ENCODE measurements around the gene SLAMF8. TPM values are rescaled to one million over a fixed set of nuclear protein-coding genes. Genes with fewer than 3 reads are reported as not detected.

The SLAMF8 gene
- polyA plus RNA-seq, 1 donor from 2014 or later, result not detected

DNA sequence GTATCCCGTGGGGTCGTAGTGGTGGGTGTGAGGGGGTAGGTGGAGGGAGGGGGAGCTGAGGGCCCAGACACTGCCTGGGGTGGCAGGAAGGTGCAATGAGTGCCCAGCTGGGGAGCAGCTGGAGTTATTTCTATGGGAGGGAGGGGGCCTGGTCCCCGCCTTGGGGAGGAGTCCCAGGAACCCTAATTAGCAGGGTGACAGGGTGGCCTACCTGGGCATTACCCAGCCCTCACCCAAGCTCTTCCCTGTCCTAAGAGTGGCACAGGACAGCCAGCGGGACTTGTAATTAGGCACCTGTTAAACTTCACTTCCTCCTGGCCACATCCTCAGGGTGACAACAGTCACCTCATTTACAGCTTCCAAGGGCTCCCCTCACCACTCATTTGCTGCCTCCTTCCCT lies 35.9 kb downstream of the SLAMF8 start, which contains the start of gene VSIG8:
Gene VSIG8, minus strand, starts transcription at position 101 of the 400 bp plus-strand sequence. CDS start 136 bp downstream, outside the sequence.
- Histone ChIP-seq H3K79me2 (replicated peaks; ENCODE audit: insufficient read depth, low read length) (no peaks in the 10 kb centered on the region), H3K9me2 (ENCODE audit: insufficient read depth, low read length) (no peaks in the 10 kb centered on the region), H3K9ac (ENCODE audit: low read length) (no peak within 1 kb of the TSS), H2AFZ (ENCODE audit: low read depth, low read length) (no peak within 1 kb of the TSS), H3K27ac (ENCODE audit: low read length) (no peak within 1 kb of the TSS), H4K20me1 (ENCODE audit: insufficient read depth) (no peaks in the 10 kb centered on the region), H3K4me2 (ENCODE audit: low read length) (no peak within 1 kb of the TSS), H3K27me3 (ENCODE audit: insufficient read depth, low read depth, low read length) (peaks cover 8% of the 10 kb centered on the region), H3K36me3 (ENCODE audit: insufficient read depth, low read length) (no peaks in the 10 kb centered on the region), H3K4me3 (ENCODE audit: low read length) (no peak within 1 kb of the TSS), H3F3A (ENCODE audit: insufficient read depth, low read length, poor library complexity, severe bottlenecking) (no peaks in the 10 kb centered on the region), H3K9me3 (ENCODE audit: low read length) (no peaks in the 10 kb centered on the region)
- TF ChIP-seq SMC3 (conservative IDR thresholded peaks at IDR 0.05; ENCODE audit: poor library complexity) (no peak), POLR2AphosphoS5 (IDR thresholded peaks at IDR 0.05) (no peak), EP300 (conservative IDR thresholded peaks at IDR 0.05; ENCODE audit: poor library complexity, severe bottlenecking) (no peak), MXI1 (conservative IDR thresholded peaks at IDR 0.05; ENCODE audit: poor library complexity, severe bottlenecking) (no peak), EZH2 (IDR thresholded peaks at IDR 0.05; ENCODE audit: borderline replicate concordance, insufficient read depth, low read length, poor library complexity, severe bottlenecking) (no peak), TAF1 (IDR thresholded peaks at IDR 0.05; ENCODE audit: low read depth) (no peak), CTCF (IDR thresholded peaks at IDR 0.05; ENCODE audit: poor library complexity, severe bottlenecking) (no peak), RAD21 (conservative IDR thresholded peaks at IDR 0.05) (no peak), REST (IDR thresholded peaks at IDR 0.05; ENCODE audit: borderline replicate concordance) (no peak)

GRCh38 chr1:159864262-159864661 lies 37.6 kb downstream of the SLAMF8 start:
- Histone ChIP-seq H3F3A (ENCODE audit: insufficient read depth, low read length, poor library complexity, severe bottlenecking) (no peaks in the 10 kb centered on the region), H3K4me3 (ENCODE audit: low read length) (no peak overlapping the region), H3K4me2 (ENCODE audit: low read length) (no peak overlapping the region), H3K79me2 (replicated peaks; ENCODE audit: insufficient read depth, low read length) (no peaks in the 10 kb centered on the region), H3K27ac (ENCODE audit: low read length) (no peak overlapping the region), H3K9me2 (ENCODE audit: insufficient read depth, low read length) (no peaks in the 10 kb centered on the region), H4K20me1 (ENCODE audit: insufficient read depth) (no peaks in the 10 kb centered on the region), H3K9me3 (ENCODE audit: low read length) (no peaks in the 10 kb centered on the region), H3K9ac (ENCODE audit: low read length) (no peak overlapping the region), H3K36me3 (ENCODE audit: insufficient read depth, low read length) (no peaks in the 10 kb centered on the region), H2AFZ (ENCODE audit: low read depth, low read length) (no peak overlapping the region), H3K27me3 (ENCODE audit: insufficient read depth, low read depth, low read length) (peaks cover 8% of the 10 kb centered on the region)
- no peak for TF ChIP-seq REST (IDR thresholded peaks at IDR 0.05; ENCODE audit: borderline replicate concordance)
- no peak for TF ChIP-seq MXI1 (conservative IDR thresholded peaks at IDR 0.05; ENCODE audit: poor library complexity, severe bottlenecking)
- no peak for TF ChIP-seq CTCF (IDR thresholded peaks at IDR 0.05; ENCODE audit: poor library complexity, severe bottlenecking)
- no peak for TF ChIP-seq TAF1 (IDR thresholded peaks at IDR 0.05; ENCODE audit: low read depth)
- TF ChIP-seq EP300 (conservative IDR thresholded peaks at IDR 0.05; ENCODE audit: poor library complexity, severe bottlenecking), result no peak
- no peak for TF ChIP-seq SMC3 (conservative IDR thresholded peaks at IDR 0.05; ENCODE audit: poor library complexity)
- TF ChIP-seq POLR2AphosphoS5 (IDR thresholded peaks at IDR 0.05), result no peak
- TF ChIP-seq EZH2 (IDR thresholded peaks at IDR 0.05; ENCODE audit: borderline replicate concordance, insufficient read depth, low read length, poor library complexity, severe bottlenecking), result no peak
- no peak for TF ChIP-seq RAD21 (conservative IDR thresholded peaks at IDR 0.05)

Data from neural cell (in vitro differentiated cells).